NOMO-1 (cell line): ENCODE data around the gene DYSF.
"Not testable (repeated sequence)": the region's sequence is repeated elsewhere in the genome, so short reads cannot be mapped to it uniquely, and the experiment has no call there.

Experiments
- DNase-seq, 2 experiments: peaks; one replicate each; lab custom pipeline; 2025; ENCODE audit not compliant: unreplicated experiment in 2 of 2; lab: John Stamatoyannopoulos, UW

DYSF gene

GRCh38 chr2:71631411-71631931, 178.1 kb downstream of the DYSF start:
- DNase-seq: no peak

GRCh38 chr2:71633086-71633485, 179.7 kb downstream of the DYSF start:
- no peak for DNase-seq

GRCh38 chr2:71634567-71634966, 181.2 kb downstream of the DYSF start:
- DNase-seq: no peak

GRCh38 chr2:71635798-71636197, 182.4 kb downstream of the DYSF start:
- DNase-seq: no peak

- no peak for DNase-seq
Measured at GRCh38 chr2:71637168-71637567, 183.8 kb downstream of the DYSF start.

GRCh38 chr2:71637736-71638135, 184.4 kb downstream of the DYSF start:
- DNase-seq: no peak

- no peak for DNase-seq
Measured at GRCh38 chr2:71639735-71640134, 186.4 kb downstream of the DYSF start.

- no peak for DNase-seq
Measured at GRCh38 chr2:71640489-71640888, 187.1 kb downstream of the DYSF start.

- no peak for DNase-seq
Measured at GRCh38 chr2:71643674-71644357, 190.5 kb downstream of the DYSF start.

- DNase-seq: no peak
Measured at GRCh38 chr2:71646028-71646427, 192.7 kb downstream of the DYSF start.

GRCh38 chr2:71647356-71647755, 194.0 kb downstream of the DYSF start:
- no peak for DNase-seq

GRCh38 chr2:71655498-71655897, 202.1 kb downstream of the DYSF start:
- DNase-seq: no peak

- DNase-seq: not testable (repeated sequence)
Measured at GRCh38 chr2:71658256-71658655, 204.9 kb downstream of the DYSF start.

- DNase-seq: no peak
Measured at GRCh38 chr2:71658771-71659170, 205.4 kb downstream of the DYSF start.

- no peak for DNase-seq
Measured at GRCh38 chr2:71659868-71660518, 206.6 kb downstream of the DYSF start.

GRCh38 chr2:71661782-71662181, 208.4 kb downstream of the DYSF start:
- DNase-seq: no peak

GRCh38 chr2:71662665-71663394, 209.5 kb downstream of the DYSF start:
- no peak for DNase-seq

- no peak for DNase-seq
Measured at GRCh38 chr2:71664161-71664560, 210.8 kb downstream of the DYSF start.

GRCh38 chr2:71665168-71666093, 212.1 kb downstream of the DYSF start:
- DNase-seq: no peak

GRCh38 chr2:71666094-71666474, 212.7 kb downstream of the DYSF start:
- DNase-seq: no peak
